ENCODE results near the gene BRD1.
"Not testable (repeated sequence)": the region's sequence is repeated elsewhere in the genome, so short reads cannot be mapped to it uniquely, and the experiment has no call there.

Gene BRD1

DNA sequence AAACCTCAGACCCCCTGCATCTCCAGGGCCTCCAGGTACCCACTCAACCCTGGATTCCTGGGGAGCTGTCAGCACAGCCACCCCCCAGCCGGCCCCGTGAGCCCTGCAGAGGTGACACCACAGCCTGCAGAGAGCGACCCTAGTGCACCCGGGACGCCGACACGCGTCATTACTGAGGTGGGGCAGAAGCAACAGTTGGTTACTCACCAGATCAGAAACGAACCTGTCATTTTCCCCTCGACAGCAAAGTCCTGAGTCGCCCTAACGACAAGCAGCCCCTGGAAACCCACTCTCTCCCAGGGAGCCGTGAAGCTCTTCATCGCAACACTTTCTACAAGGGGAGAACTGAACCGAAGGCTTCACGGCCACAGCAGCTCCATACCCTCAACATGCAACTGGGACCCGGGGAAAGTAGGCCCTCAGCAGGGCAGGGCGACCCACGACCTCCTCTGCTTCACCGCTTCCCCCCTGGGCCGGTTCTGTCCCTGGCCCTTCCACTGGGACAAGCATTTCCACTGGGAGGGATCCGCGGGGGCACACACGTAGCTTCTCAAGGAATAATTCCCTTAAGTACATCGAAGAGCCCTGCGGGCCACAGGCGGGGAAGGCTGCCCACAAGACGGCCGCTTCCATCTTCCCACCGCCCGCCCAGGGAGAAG is 1.6 kb downstream of the BRD1 start:
- peak; percentile 82 for DNase-seq

DNA sequence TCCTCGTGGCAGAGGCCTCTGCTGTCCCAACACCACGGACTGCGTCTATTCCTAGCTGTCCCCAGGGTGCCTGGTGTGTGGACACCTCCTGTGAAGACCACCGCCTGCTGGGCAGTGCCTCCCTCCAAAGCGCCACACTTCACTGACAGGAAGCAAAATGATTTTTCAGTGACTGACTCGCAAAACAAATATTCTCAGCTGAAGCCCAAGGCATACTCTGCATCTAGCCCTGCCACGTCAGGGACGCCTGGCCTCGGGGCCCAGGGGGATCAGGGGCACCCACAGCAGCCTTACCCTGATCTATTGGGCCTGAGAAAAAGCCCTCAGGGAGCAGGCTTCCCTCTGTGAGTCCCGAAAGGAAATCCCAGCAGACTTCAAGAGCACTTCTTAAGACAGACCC is 2.2 kb downstream of the BRD1 start:
- no peak for DNase-seq

DNA sequence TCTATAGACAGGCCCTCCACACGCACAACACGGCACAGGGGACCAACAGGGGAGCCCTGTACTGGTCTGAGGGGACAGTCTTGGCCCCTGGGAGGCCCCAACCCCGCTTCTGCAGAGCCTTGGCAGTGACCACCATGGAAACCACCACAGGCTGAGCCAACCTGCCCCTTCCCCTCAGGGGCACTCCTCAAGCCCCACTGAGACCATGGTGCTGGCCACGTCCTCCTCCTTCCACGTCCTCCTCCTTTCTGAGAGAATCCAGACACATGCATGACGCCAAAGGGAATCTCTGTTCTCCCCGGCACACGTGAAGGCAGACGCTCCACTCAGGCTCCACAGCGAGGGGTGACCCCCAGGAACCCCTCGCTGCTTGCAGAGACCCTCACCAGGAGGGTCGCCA is 2.7 kb downstream of the BRD1 start:
- no peak for DNase-seq

DNA sequence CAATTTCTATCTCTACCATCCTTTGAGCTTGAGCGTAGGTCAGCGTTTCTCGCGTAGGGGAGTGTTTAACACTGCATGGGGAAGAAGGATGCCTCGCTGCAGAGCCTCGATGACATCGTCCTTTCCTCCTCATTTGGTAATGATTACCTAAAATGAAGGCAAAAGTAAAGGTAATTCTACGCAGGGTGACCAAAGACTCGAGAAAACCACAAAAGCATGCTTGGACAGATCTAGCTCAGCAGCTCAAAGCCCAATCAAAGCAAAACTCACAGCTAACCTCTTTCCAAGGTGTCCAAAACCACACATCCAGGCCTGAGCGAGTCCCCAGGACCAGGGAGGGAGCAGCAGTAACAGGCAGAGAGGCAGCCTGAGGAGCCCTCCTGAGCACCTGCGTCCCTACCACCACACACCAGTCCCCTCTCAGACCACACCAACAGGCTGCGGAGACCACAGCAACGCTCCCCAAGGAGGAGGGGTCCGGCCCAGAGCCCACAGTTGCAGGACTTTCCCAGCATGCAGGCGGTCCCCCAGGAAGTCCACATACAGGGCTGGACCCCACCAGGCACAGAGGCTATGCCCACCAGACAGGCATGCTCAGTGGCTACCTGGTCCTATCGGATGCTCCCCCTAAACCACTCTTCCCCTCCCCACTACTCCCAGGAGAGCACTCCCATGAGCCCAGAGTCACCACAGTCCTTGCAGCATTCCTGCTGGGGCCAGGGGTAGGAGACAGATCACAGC is 3.3 kb downstream of the BRD1 start:
- no peak for DNase-seq

DNA sequence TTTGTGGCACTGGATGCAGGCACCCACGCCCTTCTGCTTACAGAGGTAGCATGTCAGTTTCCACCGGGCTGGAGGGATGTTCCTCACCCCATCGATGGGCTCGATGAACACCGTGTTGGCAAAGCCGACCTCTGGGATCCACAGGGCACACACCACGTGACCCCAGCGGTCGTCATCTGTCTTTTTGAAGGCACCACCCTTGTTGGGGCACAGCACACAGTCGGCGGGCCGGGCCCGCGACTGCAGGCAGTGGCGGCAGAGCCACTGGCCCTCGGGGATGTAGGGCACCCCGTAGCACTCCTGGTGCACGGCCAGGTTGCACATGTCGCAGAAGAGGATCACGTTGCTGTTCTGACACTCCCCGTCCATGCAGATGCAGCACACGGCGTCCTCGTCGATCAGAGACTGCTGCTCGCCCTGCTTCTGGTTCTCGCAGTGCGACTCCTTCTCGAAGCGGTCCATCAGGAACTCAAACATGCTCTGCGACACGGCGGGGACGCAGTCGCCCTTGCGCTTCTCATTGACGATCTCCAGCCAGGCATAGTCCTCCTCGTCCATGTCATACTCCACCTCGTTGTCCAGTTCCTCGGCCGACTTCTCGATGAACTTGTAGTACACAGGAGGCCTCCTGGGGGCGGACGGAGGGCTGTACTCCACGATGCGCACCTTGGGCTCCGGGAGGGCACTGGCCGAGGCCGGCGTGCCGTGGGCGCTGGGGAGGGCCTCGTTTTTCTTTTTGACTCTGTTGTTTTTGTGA is 4.2 kb downstream of the BRD1 start:
- no peak for DNase-seq

DNA sequence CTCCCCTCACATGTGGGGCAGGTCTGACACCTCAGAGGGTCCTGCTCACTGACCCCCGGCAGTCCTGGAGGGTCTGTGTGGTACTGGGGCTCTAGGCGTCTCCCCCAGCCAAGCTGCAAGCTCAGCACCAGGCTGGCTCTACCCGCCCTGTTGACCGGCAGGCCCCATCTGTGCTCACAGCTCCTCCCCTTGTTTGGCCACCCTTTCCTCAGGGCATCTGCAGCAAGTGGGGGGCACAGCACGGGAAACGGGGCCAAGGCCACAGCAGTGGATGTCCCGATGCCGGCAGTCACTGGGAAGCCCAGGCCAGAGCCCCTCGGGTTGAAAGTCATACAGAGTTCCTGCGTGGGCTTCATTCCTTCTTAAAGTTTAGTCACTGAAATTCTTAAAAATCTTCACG is 5.9 kb downstream of the BRD1 start:
- DNase-seq: not testable (repeated sequence)

DNA sequence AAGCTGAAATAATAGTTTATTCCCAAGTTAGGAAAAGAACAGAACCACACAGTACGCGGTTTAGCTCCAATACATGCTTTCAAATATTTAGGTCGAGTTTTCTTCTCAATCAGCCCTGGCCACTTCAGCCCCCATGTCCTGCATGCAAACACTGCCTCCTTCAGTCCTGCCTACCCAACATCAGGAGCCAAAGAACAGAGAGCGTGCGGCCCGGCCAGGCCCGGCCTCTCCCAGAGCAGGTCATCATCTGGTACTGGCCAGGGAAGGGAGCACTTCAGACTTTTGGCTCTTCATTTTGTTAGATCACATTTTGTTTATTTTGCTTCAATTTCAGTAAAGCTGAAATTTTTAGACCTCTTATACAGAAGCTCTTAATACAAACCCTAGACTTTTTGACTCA is 6.7 kb downstream of the BRD1 start:
- no peak for DNase-seq

DNA sequence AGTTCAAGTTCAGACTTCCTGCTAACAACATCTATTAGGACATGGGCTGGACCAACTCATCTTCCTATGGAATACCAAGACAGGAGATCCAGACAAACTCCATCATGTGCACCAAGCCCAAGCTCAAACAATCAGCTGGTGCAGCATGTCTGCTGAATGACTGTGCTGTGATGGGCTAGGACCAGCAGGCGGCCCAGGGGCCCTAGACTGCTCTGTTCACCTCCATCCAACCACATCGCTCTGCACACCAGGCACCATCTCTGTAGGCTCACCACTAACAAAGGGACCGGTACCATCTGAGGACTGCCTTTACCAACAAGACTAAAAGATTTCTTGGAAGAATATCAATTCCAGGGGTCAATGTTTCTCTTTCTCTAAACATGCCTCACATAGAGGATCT is 10.3 kb downstream of the BRD1 start:
- DNase-seq: no peak

DNA sequence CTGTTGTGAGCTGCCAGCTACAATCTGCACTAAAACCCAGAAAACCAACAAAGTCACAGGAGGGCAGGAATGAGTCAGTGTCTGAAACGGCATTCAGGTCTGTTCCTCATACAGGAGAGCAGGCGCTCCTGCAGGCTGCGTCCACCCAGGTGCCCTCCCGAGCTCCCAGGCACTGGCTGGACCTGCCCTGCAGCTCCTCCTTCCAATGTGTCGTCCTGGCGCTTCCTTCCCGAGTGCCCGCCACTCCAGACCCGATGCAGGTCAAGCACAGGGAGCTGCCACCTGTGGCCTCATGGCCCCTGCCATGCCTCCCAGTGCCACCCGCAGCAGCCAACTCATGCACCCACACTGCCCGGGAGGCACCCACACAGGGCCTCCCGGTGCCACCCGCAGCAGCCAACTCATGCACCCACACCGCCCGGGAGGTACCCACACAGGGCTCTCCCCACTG is 12.0 kb downstream of the BRD1 start:
- DNase-seq: no peak

DNA sequence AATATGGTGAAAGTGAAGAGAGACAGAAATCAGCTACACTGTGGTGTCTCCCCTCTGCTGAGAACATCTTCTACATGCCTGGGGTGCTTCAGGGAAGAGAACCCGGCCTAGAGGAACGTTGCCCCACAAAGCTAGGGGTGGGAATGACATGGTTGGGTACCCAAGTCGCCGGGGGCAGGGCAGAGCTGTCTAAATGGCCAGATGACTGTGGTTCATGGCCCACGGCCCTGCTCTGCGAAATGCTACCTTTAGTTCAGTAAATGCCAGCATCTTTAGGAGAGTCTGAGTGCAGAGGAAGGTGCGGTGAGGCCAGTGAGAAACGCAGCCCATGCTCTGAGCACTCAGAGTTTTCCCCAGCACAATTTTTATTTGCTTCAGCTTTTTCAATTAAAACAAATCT is 12.8 kb downstream of the BRD1 start:
- DNase-seq: no peak

DNA sequence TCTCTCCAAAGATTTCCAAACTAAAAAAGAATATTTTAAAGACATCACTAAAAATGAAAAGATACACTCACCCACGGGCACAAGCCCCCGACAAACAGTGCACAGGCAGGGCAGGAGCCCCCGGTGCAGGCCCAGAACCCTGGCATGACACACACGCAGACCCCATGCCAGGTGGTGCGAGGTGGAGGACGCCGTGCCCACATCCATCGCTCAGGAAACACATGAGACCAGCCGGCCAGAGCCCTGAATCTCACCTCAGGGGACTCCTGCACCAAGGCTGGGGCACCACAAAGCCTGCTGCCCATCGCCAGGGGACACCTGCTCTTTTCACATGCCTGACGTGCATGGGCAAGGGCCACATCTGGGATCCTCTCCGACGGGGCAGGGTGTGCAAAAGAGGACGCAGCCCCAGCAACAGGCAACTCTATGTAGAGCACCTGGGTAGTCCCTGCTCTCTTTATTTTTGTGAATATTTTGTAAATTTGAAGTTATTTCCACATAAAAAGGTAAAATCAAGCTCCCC is 13.4 kb downstream of the BRD1 start:
- no peak for DNase-seq

DNA sequence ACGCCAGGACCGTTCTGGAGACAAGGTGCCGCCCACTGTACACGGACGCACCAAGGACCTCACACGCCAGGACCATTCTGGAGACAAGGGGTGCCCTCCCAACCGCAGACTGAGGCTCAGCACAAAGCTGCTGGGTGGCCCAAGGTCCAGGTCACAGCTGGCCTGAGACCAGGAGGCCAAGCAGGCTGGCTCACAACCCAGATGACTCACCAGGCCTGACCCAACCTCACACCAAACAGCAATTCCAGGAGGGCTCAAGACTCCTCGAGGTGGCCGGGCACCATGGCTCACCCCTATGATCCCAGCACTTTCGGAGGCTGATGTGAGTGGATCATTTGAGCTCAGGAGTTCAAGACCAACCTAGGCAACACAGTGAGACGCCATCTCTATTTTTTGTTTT is 14.8 kb downstream of the BRD1 start:
- no peak for DNase-seq

DNA sequence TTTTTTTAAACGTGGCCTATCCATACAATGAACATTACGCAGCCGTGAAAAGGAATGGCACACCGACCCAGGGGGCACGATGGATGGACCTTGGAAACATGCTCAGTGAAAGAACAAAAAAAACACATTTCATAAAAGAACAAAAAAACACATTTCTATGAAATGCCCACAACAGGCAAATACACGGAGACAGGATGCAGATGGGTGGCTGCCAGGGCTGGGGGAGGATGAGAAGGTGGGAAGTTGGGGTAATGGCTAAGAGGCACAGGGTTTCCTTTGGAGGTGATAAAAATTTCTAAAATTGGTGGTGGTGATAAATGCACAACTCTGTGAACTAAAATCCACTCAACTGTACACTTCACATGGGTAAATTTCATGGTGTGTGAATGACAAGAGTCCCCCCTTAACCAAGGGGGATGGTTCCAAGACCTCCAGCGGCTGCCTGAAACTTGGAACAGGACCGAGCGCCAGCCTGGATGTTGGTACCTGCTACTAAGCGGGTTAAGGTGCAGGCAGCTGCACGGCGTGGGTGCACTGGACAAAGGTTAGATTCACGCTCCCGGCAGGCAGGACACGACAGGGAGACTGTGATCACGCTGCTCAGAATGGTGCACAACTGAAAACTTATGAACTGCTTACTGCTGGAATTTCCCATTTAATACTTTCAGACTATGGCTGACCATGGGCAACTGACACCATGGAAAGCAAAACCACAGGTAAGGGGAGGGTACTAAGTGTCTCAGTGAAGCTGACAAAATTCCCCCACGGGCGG is 16.5 kb downstream of the BRD1 start:
- DNase-seq: no peak

DNA sequence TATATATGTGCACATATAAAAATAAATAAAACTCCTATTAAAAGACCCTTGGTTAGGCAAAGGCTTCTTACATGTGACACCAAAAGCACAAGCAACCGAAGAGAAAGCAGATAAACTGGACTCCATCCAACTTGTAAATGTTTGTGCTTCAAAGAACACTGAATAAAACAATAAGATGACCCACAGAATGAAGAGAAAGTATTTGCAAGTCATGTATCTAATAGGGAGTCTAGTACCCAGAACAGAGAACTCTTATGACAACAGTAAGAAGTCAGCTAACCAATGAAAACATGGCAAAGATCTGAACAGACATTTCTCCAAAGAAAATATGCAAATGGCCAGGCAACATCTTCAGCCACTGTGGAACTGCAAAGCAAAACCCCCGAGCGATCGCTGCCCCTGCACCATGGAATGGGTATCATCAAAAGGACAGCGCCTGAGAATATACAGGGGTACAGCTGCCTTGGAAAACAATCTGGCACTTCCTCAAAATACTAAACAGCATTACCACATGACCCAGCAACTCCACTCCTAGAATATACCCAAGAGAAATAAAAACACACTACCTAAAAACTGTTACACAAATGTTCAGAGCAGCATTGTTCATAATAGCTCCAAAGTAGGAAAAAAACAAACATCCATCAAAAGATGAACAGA is 17.2 kb downstream of the BRD1 start:
- DNase-seq: no peak

DNA sequence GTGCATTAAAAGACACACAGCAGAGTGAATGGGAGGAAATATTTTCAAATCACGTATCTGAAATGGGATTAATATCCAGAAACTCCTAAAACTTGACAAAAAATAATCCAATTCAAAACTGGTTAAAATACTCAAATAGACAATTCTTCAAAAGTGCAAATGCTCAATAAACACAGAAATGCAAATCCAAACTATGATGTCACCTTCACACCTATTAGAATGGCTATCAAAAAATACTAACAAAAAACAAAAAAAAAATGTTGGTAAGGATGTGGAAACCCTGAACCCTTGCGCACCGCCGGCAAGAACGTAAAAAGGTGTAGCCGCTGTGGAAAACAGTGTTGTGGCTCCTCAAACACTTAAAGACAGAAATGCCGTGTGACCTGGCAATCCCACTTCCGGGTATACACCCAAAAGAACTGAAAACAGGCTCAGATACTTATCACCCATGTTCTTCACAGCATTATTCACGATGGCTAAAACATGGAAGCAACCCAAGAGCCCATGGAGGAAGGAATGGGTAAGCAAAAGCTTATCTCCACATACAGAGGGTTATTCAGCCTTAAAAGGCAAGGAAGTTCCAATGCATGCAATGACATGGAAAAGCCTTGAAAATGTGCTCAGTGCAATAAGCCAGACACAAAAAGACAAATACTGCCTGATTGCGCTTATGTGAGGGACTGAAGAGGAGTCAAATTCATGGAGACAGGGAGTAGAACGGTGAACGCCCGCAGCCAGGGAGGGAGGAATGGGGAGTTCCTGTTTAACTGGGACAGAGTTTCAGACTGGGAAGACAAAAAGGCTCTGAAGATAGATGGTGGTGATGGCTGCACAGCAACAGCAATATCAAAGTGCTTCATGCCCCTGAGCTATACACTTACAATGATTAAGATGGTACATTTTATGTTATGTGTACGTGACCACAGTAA is 19.6 kb downstream of the BRD1 start:
- no peak for DNase-seq

DNA sequence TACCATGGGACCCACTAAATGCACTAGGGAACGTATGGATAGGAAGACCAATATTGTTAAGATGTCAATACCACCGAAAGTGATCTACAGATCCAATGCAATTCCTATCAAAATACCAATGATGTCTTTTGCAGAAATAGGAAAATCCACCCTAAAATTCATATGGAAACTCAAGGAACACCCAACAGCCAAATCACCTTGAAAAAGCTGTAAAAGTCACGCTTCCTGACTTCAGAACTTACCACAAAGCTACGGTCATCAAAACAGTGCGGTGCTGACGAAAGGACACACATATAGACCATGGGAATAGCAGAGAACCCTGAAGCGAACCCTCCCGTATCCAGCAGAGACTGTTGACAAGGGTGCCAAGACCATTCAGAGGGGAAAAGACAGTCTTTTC is 20.5 kb downstream of the BRD1 start:
- no peak for DNase-seq

DNA sequence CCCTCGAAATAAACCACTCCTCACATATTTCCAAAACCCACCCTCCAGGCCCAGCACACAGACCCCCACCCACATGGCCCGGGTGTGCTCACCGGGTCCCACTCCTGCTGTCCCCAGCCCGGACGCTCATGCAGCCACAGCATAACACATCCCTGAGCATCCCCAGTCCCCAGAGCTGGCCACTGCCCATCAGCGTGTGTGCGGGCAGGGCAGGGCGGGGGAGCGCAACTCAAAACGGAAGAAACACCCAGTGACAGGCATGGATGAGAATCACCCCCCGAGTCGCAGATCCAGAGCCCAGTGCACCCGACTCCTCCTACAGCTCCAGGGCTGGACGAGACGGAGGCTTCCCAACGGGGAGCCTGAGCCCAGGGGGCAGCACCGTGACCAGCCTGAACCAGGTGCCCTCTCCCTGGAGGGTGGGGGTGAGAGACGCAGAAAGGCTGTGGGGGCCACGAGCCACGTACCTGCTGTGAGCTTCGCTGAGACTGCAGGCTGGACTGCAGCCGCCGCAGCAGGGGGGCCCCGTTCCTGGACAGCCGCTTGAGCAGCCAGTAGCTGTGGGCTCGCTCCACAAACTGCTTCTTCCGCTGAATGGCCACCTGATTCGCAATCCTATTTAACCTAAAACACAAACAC is 23.8 kb downstream of the BRD1 start:
- DNase-seq: no peak

DNA sequence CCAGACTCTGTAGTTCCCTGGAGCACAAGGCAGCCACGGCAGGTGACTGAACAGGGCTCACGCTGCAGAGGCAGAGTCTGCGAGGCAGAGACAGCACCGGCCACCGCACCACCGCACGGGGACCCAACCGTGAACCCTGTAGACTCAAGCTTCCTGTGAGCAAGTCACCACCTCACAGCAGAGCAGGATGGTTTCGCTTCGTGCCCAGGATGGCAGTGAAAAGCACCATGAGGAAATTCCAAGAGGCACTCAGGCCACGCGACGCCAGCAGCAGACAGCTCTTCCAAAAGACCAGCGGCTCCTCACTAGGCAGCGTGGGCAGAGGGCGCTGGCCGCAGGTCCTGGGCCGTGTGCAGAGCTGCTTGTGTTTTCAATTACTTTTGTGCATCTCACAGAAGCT is 24.5 kb downstream of the BRD1 start:
- DNase-seq: no peak

DNA sequence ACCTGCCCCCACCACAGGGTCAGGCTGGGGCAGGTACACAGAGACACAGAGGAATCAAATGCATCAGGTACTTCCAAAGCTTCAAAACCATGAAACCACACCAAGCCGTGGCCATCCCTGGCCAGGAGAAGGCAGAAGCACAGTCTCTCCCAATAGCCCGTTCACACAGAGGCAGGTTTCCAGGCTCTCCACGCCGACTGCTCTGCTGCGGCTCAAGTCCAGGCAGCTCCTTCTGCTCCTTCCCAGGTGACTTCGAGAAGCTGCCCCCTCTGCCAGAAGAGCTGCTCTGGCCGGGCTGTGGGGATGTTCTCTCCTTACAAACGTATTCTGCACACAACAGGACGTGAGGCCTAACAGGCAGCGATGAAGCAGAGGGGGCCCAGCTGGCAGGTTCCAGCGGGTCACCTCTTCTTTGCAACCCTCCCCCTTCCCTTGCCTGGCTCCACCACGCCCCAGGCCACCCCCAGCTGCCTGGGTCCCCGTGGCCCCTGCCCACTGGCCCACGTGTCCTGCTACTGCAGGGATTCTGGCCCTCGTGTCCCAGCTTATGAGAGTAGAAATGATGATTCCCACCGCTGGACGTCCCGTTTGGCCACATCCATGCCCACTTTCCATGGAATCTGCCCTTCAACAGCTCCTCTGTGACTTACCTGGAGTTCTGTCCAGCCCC is 26.1 kb downstream of the BRD1 start:
- no peak for DNase-seq

Measured in stimulated activated CD8-positive, alpha-beta memory T cell treated with anti-CD3 and anti-CD28 coated beads, Interleukin-4, amount 100 ng/mL, for 48 hours (primary cell).